Loucy (cell line): ENCODE measurements around the gene TBC1D22A.

ENCODE experiments used
- CTCF ChIP-seq: fragments of 200-600 bp; sonication (generic); conservative IDR thresholded peaks from 2 replicates; pipeline ENCODE4 v1.5.1; 2014; ENCODE audit warnings: mild to moderate bottlenecking, antibody characterized with exemption, low read length
- EZH2phosphoT487 ChIP-seq: fragments of 200-600 bp; IDR thresholded peaks from 2 replicates; pipeline ENCODE4 v1.6.1; 2018; ENCODE audit warnings: antibody characterized with exemption, mild to moderate bottlenecking, moderate library complexity, borderline replicate concordance

DNA sequence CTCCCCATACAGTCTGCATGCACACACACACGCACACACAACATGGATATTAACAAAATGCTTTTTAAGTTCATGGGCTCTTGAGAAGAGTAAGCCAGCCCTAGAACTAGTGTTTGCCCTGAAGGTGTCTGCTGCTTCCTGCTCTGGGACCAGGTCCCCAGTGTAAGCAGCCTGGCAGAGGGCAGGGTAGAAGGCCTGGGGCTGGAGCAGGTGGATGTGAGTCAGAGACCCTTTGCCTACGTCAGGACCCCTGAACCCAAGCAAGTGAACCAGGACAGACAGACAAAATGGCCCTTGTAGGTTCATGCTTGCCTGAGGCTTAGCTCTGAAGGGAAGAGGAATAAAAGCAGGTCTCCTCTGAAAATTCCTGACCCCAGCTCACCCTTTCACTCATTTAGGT, 357.9 kb downstream of the TBC1D22A start:
- TF ChIP-seq CTCF = no peak
- no peak for TF ChIP-seq EZH2phosphoT487
